A673 (cell line): ENCODE data around the gene IFITM1. TPM values are rescaled to one million over a fixed set of nuclear protein-coding genes. Genes with fewer than 3 reads are reported as not detected.

Source experiments
- BruUV-seq: library from RNA; stranded (reverse); fragments of 400-500 nt; replicated peaks from 2 replicates; lab custom pipeline; 2021; lab: Mats Ljungman, UMichigan
- CTCF ChIA-PET: fragments of 300-600 bp; sonication (Branson Sonifier 250); formaldehyde crosslinking; loops from one replicate; lab custom pipeline; 2022; ENCODE audit warnings: antibody characterized with exemption; lab: Charles Lee
- POLR2A ChIA-PET: fragments of 300-600 bp; sonication (Branson Sonifier 250); formaldehyde crosslinking; loops from one replicate; lab custom pipeline; 2022; ENCODE audit warnings: antibody characterized with exemption; ENCODE audit not compliant: low non-redundant PET; lab: Charles Lee
- DNase-seq: peaks from one replicate; pipeline ENCODE4 v3.0.0-alpha.2; 2015; ENCODE audit warnings: low spot score
- H3K27ac ChIP-seq: fragments of 200-600 bp; sonication (generic); 2 replicates; pipeline ENCODE4 v1.5.1; 2016; ENCODE audit warnings: mixed run types, low read depth, mild to moderate bottlenecking, mixed read lengths, antibody characterized with exemption, low read length; ENCODE audit not compliant: poor library complexity, severe bottlenecking
- H3K27me3 ChIP-seq: fragments of 200-600 bp; sonication (generic); replicated peaks from 2 replicates; pipeline ENCODE4 v1.6.1; 2017; ENCODE audit warnings: mixed run types, low read depth, mild to moderate bottlenecking, mixed read lengths, antibody characterized with exemption, low read length; ENCODE audit not compliant: insufficient read depth, poor library complexity
- H3K36me3 ChIP-seq: fragments of 200-600 bp; sonication (generic); 2 replicates; pipeline ENCODE4 v1.6.1; 2016; ENCODE audit warnings: mixed run types, mild to moderate bottlenecking, mixed read lengths, antibody characterized with exemption, low read length; ENCODE audit not compliant: insufficient read depth, poor library complexity, severe bottlenecking
- H3K4me1 ChIP-seq: fragments of 200-600 bp; sonication (generic); 2 replicates; pipeline ENCODE4 v1.6.1; 2017; ENCODE audit warnings: mixed run types, mild to moderate bottlenecking, mixed read lengths, antibody characterized with exemption, low read length; ENCODE audit not compliant: insufficient read depth, poor library complexity, severe bottlenecking
- H3K4me3 ChIP-seq: fragments of 200-600 bp; sonication (generic); 2 replicates; pipeline ENCODE4 v1.5.1; 2016; ENCODE audit warnings: low read depth, mixed run types, mild to moderate bottlenecking, mixed read lengths, low read length; ENCODE audit not compliant: poor library complexity, severe bottlenecking
- H3K9me3 ChIP-seq: fragments of 200-600 bp; sonication (generic); 2 replicates; pipeline ENCODE4 v1.6.1; 2016; ENCODE audit warnings: mixed run types, low read depth, mild to moderate bottlenecking, mixed read lengths, antibody characterized with exemption, low read length; ENCODE audit not compliant: poor library complexity, severe bottlenecking
- EZH2 ChIP-seq: fragments of 200-600 bp; sonication (generic); IDR thresholded peaks from 2 replicates; pipeline ENCODE4 v1.6.1; 2017; ENCODE audit warnings: borderline replicate concordance, low read depth, mild to moderate bottlenecking, mixed read lengths, antibody characterized with exemption, low read length; ENCODE audit not compliant: poor library complexity, severe bottlenecking
- intact Hi-C: fragments of 100-400 bp; cut with micrococcal nuclease; formaldehyde crosslinking; loops from one replicate; pipeline ENCODE4 v1.10.0; 2022; ENCODE audit not compliant: unreplicated experiment
- total RNA-seq: library from RNA; stranded (reverse); gene quantifications from 2 replicates; pipeline ENCODE4 v1.2.3, GENCODE V29; 2021
- TF ChIP-seq, protein P1 (sequence below): fragments of 300-800, 200-600 bp; sonication (generic); conservative IDR thresholded peaks from 2 replicates; pipeline ENCODE4 v1.5.1; 2017; ENCODE audit warnings: low read depth, mild to moderate bottlenecking, antibody characterized with exemption, low read length, moderate library complexity, mixed read lengths

IFITM1 gene
- total RNA-seq, 1 experiment from 2014 or later, result 24.4 TPM

GRCh38 chr11:350723-351255, 36.9 kb downstream of the IFITM1 start:
- Histone ChIP-seq H3K4me3 (no peak overlapping the region), H3K4me1 (peaks cover 9% of the 10 kb centered on the region), H3K27ac (no peak overlapping the region), H3K36me3 (no peaks in the 10 kb centered on the region), H3K27me3 (no peaks in the 10 kb centered on the region), H3K9me3 (no peaks in the 10 kb centered on the region)
- TF ChIP-seq, protein P1, sequence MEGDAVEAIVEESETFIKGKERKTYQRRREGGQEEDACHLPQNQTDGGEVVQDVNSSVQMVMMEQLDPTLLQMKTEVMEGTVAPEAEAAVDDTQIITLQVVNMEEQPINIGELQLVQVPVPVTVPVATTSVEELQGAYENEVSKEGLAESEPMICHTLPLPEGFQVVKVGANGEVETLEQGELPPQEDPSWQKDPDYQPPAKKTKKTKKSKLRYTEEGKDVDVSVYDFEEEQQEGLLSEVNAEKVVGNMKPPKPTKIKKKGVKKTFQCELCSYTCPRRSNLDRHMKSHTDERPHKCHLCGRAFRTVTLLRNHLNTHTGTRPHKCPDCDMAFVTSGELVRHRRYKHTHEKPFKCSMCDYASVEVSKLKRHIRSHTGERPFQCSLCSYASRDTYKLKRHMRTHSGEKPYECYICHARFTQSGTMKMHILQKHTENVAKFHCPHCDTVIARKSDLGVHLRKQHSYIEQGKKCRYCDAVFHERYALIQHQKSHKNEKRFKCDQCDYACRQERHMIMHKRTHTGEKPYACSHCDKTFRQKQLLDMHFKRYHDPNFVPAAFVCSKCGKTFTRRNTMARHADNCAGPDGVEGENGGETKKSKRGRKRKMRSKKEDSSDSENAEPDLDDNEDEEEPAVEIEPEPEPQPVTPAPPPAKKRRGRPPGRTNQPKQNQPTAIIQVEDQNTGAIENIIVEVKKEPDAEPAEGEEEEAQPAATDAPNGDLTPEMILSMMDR, result no peak
- TF ChIP-seq EZH2, result no peak
- ChIA-PET CTCF (interaction anchor here (0.7 kb wide), 1 partner anchor 218 kb away, joined by 3 read pairs; no protein-coding TSS in a partner anchor), POLR2A (no interaction called here)
- DNase-seq, result no peak
- no TSS peak for BruUV-seq
- intact Hi-C loops, result loop anchor here (10.0 kb wide), 2 partner anchors 46 to 96 kb away; partner anchors contain the start of gene IFITM2

GRCh38 chr11:351411-351810, 37.6 kb downstream of the IFITM1 start:
- TF ChIP-seq, protein P1, result no peak
- TF ChIP-seq EZH2, result no peak
- no peaks in the 10 kb centered on the region for H3K27me3 ChIP-seq
- CTCF ChIA-PET, result no interaction called here
- H3K4me3 ChIP-seq, result no peak overlapping the region
- H3K36me3 ChIP-seq, result no peaks in the 10 kb centered on the region
- POLR2A ChIA-PET, result no interaction called here
- DNase-seq, result no peak
- intact Hi-C loops, result loop anchor here (10.0 kb wide), 2 partner anchors 47 to 97 kb away; partner anchors contain the start of gene IFITM2
- H3K27ac ChIP-seq, result no peak overlapping the region
- H3K9me3 ChIP-seq, result no peaks in the 10 kb centered on the region
- peaks cover 10% of the 10 kb centered on the region for H3K4me1 ChIP-seq
- no TSS peak for BruUV-seq

DNA sequence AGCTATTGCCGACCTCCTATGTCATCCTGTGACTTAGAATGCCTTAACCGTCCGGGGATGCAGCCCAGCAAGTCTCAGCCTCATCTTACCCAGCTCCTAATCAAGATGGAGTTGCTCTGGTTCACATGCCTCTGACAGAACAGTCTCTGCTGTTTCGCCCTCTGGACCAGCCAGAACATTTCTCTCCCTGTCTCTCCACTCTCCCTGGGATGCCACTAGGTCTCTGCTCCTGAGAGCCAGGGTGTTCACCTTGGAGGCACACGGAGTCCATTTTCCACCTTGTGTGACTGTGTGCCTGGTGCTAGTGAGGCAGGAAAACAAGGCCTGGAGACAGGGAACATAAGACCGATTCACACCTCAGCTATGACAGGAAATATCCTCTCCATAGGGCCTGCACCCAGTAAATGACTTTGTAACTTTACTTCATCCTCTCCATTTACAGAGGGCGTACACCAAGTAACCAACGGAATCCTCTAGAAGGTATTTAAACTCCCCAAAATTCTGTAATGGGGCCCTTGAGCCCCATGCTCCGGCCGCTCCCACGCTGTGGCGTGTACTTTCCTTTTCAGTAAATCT, 38.7 kb downstream of the IFITM1 start:
- TF ChIP-seq EZH2, result no peak
- TF ChIP-seq, protein P1, result no peak
- no peaks in the 10 kb centered on the region for H3K36me3 ChIP-seq
- DNase-seq, result no peak

More for the DNA sequence above, 38.7 kb downstream of the IFITM1 start:
- POLR2A ChIA-PET, result no interaction called here
- no peak overlapping the region for H3K4me3 ChIP-seq
- H3K4me1 ChIP-seq, result peaks cover 10% of the 10 kb centered on the region
- H3K9me3 ChIP-seq, result no peaks in the 10 kb centered on the region
- no TSS peak for BruUV-seq
- no peaks in the 10 kb centered on the region for H3K27me3 ChIP-seq
- intact Hi-C loops, result loop anchor here (10.0 kb wide), 2 partner anchors 48 to 98 kb away; partner anchors contain the start of gene IFITM2
- CTCF ChIA-PET, result no interaction called here
- no peak overlapping the region for H3K27ac ChIP-seq
